Stimulated activated CD8-positive, alpha-beta memory T cell treated with anti-CD3 and anti-CD28 coated beads, Interleukin-15, amount 100 ng/mL, for 1 hour (primary cell): ENCODE data around the gene FUT6.
"Not testable (repeated sequence)": the region's sequence is repeated elsewhere in the genome, so short reads cannot be mapped to it uniquely, and the experiment has no call there.

ENCODE experiments used
- DNase-seq: peaks from one replicate; pipeline ENCODE4 v3.0.0-alpha.2; 2020; ENCODE audit warnings: low read depth

The FUT6 gene

DNA sequence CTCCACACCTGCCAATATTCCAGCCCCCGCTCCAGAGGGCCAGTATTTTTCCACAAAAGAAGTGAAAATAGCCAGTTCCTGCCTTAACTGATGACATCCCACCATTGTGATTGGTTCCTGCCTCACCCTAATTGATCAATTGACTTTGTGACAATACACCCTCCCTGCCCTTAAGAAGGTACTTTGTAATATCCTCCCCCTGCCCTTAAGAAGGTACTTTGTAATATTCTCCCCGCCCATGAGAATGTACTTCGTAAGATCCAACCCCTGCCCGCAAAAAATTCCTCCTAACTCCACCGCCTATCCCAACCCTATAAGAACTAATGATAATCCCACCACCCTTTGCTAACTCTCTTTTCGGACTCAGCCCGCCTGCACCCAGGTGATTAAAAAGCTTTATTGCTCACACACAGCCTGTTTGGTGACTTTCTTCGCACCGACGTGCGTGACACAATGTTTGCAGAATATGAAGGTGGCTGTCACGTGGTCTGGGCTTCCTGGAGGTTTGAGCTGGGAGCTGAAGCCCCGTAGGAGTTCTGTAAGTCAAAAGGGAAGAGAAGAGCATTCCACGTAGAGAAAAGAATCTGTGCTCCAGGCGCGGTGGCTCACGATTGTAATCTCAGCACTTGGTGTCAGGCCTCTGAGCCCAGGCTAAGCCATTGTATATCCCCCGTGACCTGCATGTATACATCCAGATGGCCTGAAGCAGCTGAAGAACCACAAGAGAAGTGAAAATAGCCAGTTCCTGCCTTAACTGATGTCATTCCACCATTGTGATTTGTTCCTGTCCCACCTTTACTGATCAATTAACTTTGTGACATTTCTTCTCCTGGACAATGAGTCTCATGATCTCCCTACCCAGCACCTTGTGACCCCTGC, 17.9 kb upstream of the FUT6 start:
- no peak for DNase-seq

DNA sequence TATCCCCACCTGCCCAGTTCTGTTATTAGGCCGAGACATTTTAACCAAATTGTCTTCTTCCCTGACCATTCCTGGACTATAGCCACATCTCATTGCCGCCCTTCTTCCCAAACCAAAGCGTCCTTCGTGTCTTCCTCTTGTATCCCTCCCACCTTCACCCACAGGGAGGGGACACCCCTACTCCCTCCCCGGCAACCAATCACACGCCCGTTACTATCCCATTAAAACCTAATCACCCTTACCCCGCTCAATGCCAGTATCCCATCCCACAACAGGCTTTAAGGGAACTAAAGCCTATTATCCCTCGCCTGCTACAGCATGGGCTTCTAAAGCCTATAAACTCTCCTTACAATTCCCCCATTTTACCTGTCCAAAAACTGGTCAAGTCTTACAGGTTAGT, 15.6 kb upstream of the FUT6 start:
- not testable (repeated sequence) for DNase-seq

- not testable (repeated sequence) for DNase-seq
Measured at GRCh38 chr19:5854121-5854520, 14.6 kb upstream of the FUT6 start.

GRCh38 chr19:5851302-5851701, 11.8 kb upstream of the FUT6 start, which contains the start of gene FUT3:
TSS of gene FUT3 (minus strand) at chr19:5851449.
- no peak for DNase-seq

GRCh38 chr19:5850743-5851293, 11.3 kb upstream of the FUT6 start:
- DNase-seq, result no peak

DNA sequence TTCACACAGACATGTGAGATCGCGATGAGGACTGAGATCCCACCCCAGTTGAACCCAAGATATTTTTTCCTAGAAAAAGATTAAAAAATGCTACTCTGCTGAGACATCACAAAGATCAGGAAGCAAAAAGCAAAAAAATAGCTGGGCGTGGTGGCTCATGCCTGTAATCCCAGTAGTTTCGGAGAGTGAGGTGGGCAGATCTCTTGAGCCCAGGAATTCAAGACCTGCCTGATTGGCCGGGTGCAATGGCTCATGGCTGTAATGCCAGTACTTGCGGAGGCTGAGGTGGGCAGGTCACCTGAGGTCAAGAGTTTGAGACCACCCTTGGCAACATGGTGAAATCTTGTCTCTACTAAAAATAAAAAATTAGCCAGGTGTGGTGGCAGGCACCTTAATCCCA, 10.7 kb upstream of the FUT6 start:
- DNase-seq, result no peak

GRCh38 chr19:5848621-5849020, 9.1 kb upstream of the FUT6 start:
- not testable (repeated sequence) for DNase-seq

GRCh38 chr19:5847846-5848245, 8.3 kb upstream of the FUT6 start:
- not testable (repeated sequence) for DNase-seq

- DNase-seq, result no peak
Measured at GRCh38 chr19:5844456-5845433, 5.2 kb upstream of the FUT6 start.

DNA sequence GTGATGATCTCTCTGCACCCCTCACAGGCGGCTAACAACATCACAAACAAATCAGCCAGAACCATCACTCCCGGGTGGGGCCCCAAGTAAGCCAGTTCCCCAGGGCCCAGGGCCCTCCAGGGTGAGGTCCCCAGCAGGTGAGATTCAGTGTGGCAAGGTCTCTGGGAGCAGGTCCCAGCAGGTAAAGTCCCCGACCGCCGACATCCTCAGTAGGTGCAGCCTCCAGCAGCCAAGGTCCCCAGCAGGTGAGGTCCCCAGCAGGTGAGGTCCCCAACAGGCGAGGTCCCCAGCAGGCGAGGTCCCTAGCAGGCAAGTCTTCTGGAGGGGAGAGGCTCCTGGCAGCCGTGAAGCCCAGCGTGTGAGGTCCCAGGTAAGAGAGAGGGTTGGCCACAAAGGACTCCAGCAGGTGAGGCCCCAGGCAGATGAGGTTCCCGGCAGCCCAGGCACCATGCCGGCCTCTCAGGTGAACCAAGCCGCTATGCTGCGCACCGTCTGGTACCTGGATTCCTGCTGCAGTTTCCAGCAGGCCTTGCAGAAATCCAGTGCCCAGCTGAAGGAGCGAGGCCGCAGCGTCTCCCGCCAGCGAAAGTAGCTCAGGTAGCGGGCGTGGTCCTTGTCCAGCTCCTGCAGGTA, 3.9 kb upstream of the FUT6 start:
- DNase-seq, result no peak

GRCh38 chr19:5841735-5842111, 2.2 kb upstream of the FUT6 start:
- DNase-seq, result not testable (repeated sequence)

- no peak for DNase-seq
Measured at GRCh38 chr19:5838353-5839064, 993 bp downstream of the FUT6 start.

- DNase-seq, result no peak
Measured at GRCh38 chr19:5837761-5838352, 1.6 kb downstream of the FUT6 start.

- no peak for DNase-seq
Measured at GRCh38 chr19:5832527-5833216, 6.8 kb downstream of the FUT6 start.

- no peak for DNase-seq
Measured at GRCh38 chr19:5832061-5832460, 7.4 kb downstream of the FUT6 start.

- no peak for DNase-seq
Measured at GRCh38 chr19:5831159-5831558, 8.3 kb downstream of the FUT6 start.

DNA sequence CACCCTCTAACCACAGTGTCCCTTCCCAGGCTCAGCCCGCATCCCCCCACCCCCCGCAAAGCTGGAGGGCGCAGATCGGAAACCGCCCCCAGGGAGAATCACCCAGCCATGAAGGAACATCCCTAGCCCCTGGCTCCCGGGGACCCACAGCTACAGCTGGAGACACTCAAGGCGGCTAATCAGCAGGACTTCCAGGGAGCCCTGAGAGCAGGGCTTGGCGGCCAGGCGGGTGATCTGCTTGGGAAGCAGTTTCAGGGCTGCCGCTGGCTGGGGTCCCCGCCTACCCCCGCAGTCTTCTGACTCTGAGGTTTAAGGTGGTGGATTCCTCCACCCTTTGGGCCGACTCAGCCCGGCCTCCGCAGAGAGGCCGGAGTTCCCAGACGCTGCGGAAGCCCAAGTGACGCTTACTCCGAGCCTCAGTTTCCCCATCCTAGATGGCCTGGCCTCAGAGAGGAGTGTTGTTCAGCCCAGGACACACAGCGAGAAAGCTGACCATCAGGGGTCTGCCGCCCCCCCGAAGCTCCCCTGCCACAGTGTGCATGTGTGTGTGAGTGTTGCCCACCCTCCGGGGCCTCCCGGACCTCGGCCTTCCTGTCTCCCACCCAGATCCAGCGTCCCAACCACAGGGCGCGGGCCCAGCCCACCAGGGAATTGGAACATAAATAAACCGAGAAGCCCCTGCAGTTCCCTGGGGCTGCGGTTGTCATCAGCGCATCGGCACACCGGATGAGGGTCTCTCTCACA, 9.8 kb downstream of the FUT6 start:
- DNase-seq, result no peak

DNA sequence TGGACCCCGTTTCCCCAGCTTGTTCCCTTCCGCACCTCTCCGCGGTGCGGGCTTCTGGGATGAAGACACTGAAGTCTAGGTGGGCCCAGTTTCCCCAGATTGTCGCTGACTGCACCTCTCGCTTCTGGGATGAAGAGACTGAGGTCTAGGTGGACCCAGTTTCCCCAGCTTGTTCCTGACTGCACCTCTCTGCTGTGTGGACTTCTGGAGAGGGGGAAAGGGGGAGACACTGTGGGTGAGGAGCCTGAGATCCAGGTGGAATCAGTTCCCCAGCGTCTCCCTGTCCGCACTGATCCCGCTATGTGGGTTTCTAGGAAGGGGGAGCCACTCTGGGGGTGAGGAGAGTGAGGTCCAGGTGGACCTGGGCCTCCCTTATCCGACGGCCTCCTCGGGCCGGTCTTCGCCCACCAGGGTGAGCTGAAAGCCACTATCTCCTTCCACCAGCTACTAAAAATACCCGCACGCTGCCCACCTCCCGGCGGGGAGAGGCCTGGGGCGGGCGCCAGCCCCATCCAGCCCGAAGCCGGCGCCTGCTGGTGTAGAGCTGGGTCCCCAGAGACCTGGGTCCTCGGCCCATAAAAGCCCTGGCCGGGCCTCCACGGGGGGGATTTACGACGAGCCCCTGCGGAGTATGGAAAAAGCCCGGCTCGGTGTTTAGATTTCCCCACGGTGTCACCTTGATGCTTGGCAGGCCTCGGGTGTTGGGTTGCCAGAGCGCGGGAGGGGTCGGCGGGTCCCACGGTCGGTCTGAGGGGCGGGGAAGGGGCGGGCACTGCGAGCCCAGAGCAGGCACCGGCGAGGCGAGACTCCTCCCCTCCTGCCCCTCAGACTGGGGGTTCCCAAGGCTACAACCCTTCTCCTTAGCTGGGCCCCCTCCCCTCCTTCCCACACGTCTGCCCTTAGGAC, 10.6 kb downstream of the FUT6 start:
- no peak for DNase-seq
